Kidney (tissue), 14 donors: ENCODE data around the gene TIGD7. TPM values are rescaled to one million over a fixed set of nuclear protein-coding genes. Genes with fewer than 3 reads are reported as not detected.

Experiments used
- DNase-seq, 5 donors: peaks; one replicate each; pipeline ENCODE4 v3.0.0-alpha.2; 2013 to 2020
- FAIRE-seq: peaks from 2 replicates; lab custom pipeline; 2012; peaks lifted over from hg19 to GRCh38; lab: Jason Lieb, UNC
- H3K27ac ChIP-seq, 2 donors: one replicate each; pipeline ENCODE4 v1.7.0; 2013; ENCODE audit warnings: low read depth in 2 of 2, low read length in 2 of 2, inconsistent platforms in 1 of 2
- H3K27me3 ChIP-seq: one replicate; pipeline ENCODE4 v1.7.1; 2013; ENCODE audit warnings: low read length, inconsistent platforms; ENCODE audit not compliant: control insufficient read depth, insufficient read depth
- H3K36me3 ChIP-seq, 3 donors: one replicate each; pipeline versions ENCODE4 v1.7.0 to v1.7.1; 2013; ENCODE audit warnings: low read length in 3 of 3, control low read depth in 1 of 3, inconsistent platforms in 1 of 3; ENCODE audit not compliant: insufficient read depth in 3 of 3, control insufficient read depth in 2 of 3
- H3K4me1 ChIP-seq, 3 donors: one replicate each; pipeline versions ENCODE4 v1.7.0 to v1.7.1; 2013; ENCODE audit warnings: low read length in 3 of 3, inconsistent platforms in 1 of 3, low read depth in 1 of 3; ENCODE audit not compliant: control insufficient read depth in 2 of 3, insufficient read depth in 2 of 3
- H3K4me3 ChIP-seq, 3 donors: one replicate each; pipeline versions ENCODE4 v1.7.0 to v1.8.1; 2013; ENCODE audit warnings: low read length in 3 of 3, control low read depth in 1 of 3, inconsistent platforms in 1 of 3
- H3K9ac ChIP-seq, 3 donors: one replicate each; pipeline versions ENCODE4 v1.7.0 to v1.7.1; 2013; ENCODE audit warnings: low read length in 3 of 3, control low read depth in 1 of 3, inconsistent platforms in 1 of 3
- H3K9me3 ChIP-seq, 3 donors: one replicate each; pipeline versions ENCODE4 v1.7.0 to v1.7.1; 2013; ENCODE audit warnings: low read length in 3 of 3, control low read depth in 1 of 3, inconsistent platforms in 1 of 3; ENCODE audit not compliant: control insufficient read depth in 2 of 3, insufficient read depth in 1 of 3
- intact Hi-C: fragments of 100-400 bp; cut with DNase I; formaldehyde crosslinking; loops from one replicate; pipeline ENCODE4 v1.11.1; 2022
- polyA plus RNA-seq: library from polyadenylated mRNA; stranded (reverse); fragments of 350-450 nt; fragmentation: Illumina TruSeq; extraction: RNeasy Lipid Tissue Mini Kit (QIAGEN cat#74804); gene quantifications from one replicate; pipeline ENCODE4 v1.2.3, GENCODE V29; 2014; ENCODE audit warnings: low read depth, low replicate concordance; ENCODE audit not compliant: insufficient read depth
- total RNA-seq: library from RNA; stranded (reverse); fragmentation: NEBNext Ultra II Directional; extraction: Animal tissue kit (Norgen Biotek cat#: 25700); gene quantifications from one replicate; pipeline ENCODE4 v1.2.1, GENCODE V29; 2021
- TF ChIP-seq, protein P1 (sequence below): IDR thresholded peaks from 3 replicates; pipeline ENCODE4 v1.5.1; 2012; ENCODE audit warnings: mild to moderate bottlenecking, moderate library complexity, borderline replicate concordance; ENCODE audit not compliant: insufficient read depth; ENCODE audit errors: extremely low read depth
- donor health status: control.
- donor health status: control.
- donor health status: control.
- donor health status: control.
- donor health status: control.
- donor health status: DM: yes; HTN: yes; CAD: no.
- donor health status: Normal renal cell carcinoma (clear cell type).

TIGD7 gene
- total and polyA plus RNA-seq, 2 donors from 2014 or later = 4.2 to 7.5 TPM

DNA sequence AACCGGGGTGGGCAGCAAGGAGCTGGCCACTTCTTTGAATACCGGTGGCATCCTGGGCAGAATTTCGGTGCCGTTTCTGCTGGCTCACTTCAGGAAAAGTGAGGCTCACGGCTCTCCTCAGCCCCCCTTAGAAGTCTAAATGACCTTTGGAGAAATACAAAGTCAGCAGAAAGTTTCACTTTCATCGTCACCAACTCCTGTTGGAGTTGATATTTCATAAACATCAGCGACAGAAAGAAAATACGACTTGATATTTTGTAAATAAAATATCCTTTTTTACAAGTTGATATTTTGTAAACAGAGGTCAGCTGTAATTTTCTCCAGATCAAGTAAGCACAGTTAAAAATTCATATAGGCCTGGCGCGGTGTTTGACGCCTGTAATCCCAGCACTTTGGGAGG is 848 bp upstream of the TIGD7 start:
- Histone ChIP-seq H3K36me3 (peaks cover 11 to 28% (median 14%) of the 10 kb centered on the region in 3 donors), H3K4me1 (no peaks in the 10 kb centered on the region), H3K9me3 (peaks cover 9 to 59% (median 12%) of the 10 kb centered on the region in 3 donors), H3K4me3 (peak overlapping the region; percentile 73 to 91 (median 75)), H3K27me3 (no peaks in the 10 kb centered on the region), H3K27ac (peak overlapping the region in 1 of 2 donors; percentile 59), H3K9ac (peak overlapping the region in 2 of 3 donors; percentile 66 to 68)
- FAIRE-seq = no peak
- TF ChIP-seq, protein P1, sequence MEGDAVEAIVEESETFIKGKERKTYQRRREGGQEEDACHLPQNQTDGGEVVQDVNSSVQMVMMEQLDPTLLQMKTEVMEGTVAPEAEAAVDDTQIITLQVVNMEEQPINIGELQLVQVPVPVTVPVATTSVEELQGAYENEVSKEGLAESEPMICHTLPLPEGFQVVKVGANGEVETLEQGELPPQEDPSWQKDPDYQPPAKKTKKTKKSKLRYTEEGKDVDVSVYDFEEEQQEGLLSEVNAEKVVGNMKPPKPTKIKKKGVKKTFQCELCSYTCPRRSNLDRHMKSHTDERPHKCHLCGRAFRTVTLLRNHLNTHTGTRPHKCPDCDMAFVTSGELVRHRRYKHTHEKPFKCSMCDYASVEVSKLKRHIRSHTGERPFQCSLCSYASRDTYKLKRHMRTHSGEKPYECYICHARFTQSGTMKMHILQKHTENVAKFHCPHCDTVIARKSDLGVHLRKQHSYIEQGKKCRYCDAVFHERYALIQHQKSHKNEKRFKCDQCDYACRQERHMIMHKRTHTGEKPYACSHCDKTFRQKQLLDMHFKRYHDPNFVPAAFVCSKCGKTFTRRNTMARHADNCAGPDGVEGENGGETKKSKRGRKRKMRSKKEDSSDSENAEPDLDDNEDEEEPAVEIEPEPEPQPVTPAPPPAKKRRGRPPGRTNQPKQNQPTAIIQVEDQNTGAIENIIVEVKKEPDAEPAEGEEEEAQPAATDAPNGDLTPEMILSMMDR = no peak
- DNase-seq = no peak
- intact Hi-C loops = no loop called here

DNA sequence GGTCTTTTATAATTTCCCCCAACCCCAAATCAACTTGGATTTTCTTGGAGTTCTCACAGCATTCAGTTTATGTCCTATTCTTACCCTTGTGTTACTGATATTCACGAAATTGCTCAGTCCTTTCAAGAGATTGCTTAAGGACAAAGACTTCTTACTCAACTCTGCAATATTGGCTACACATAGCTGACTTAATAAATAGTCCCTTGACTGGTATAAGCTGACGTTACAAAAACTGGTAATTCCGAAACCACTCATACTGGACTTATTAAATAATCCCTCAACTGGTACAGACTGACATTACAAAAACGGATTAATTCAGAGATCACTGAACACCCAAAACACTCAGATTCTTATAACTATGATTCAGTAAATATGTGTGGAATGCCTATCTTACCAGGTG is 860 bp downstream of the TIGD7 start:
- no peak overlapping the region for H3K27ac ChIP-seq
- FAIRE-seq = no peak

DNA sequence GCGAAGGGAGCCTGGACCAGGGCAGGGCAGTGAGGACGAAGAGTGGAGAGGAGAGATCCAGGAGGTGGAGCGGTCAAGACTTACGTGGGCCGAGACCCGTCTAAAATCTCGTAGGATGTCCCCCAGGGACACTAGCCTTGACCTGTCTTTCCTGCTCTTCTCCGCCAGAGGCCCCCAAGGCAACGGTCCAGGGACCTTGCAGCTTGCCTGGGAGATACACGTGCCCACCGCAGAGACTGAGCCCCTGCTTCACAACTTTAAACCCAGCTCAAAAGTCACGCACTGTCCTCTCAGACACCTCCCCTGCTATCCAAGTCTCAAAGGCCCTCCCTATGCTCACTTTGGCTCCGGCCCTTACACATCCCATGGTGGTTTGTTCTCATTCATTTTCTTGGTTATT is 9.4 kb downstream of the TIGD7 start:
- Histone ChIP-seq H3K36me3 (peaks cover 14 to 31% (median 14%) of the 10 kb centered on the region in 3 donors), H3K27me3 (no peaks in the 10 kb centered on the region), H3K4me3 (no peak overlapping the region), H3K9me3 (peaks cover 5 to 71% (median 18%) of the 10 kb centered on the region in 3 donors), H3K4me1 (no peaks in the 10 kb centered on the region), H3K9ac (no peak overlapping the region), H3K27ac (no peak overlapping the region)
- DNase-seq (no peak), FAIRE-seq (no peak)
- intact Hi-C loops = no loop called here
- TF ChIP-seq, protein P1 = no peak

More for the DNA sequence above, 860 bp downstream of the TIGD7 start:
- TF ChIP-seq, protein P1 = no peak
- H3K27me3 ChIP-seq = no peaks in the 10 kb centered on the region
- peaks cover 14 to 32% (median 19%) of the 10 kb centered on the region in 3 donors for H3K36me3 ChIP-seq
- intact Hi-C loops = no loop called here
- no peak for DNase-seq
- H3K9ac ChIP-seq = peak overlapping the region in 1 of 3 donors; percentile 68
- no peaks in the 10 kb centered on the region for H3K4me1 ChIP-seq
- H3K4me3 ChIP-seq = peak overlapping the region; percentile 73 to 91 (median 75)
- H3K9me3 ChIP-seq = peaks cover 12 to 58% (median 12%) of the 10 kb centered on the region in 3 donors

DNA sequence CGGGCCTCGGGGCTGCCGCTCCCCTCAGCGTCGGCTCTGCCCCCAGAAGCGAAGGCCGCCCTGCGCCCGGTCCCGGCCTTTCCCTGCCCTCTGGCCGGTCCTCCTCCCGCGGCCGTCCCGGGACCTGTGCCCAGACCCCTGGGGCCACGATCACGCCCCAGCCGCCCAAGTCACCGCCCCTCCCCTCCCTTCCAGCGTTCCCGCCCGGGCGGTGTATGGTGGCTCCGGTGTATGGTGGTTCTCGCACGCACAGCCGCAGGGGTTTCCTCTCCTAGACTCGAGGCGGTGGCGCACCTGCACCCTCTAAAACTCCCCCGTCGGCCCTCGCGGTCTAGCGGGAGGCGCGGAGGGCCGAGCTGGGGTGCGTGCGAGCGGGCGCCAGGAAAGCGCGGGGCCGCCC is 10.0 kb downstream of the TIGD7 start:
- peaks cover 7 to 74% (median 22%) of the 10 kb centered on the region in 3 donors for H3K9me3 ChIP-seq
- no peak overlapping the region for H3K27ac ChIP-seq
- no peaks in the 10 kb centered on the region for H3K27me3 ChIP-seq
- TF ChIP-seq, protein P1 = no peak
- FAIRE-seq = no peak
- H3K36me3 ChIP-seq = peaks cover 18 to 36% (median 19%) of the 10 kb centered on the region in 3 donors
- H3K4me3 ChIP-seq = no peak overlapping the region
- no peak overlapping the region for H3K9ac ChIP-seq
- intact Hi-C loops = no loop called here
- H3K4me1 ChIP-seq = no peaks in the 10 kb centered on the region
- no peak for DNase-seq
